SK-N-SH treated with all-trans-retinoic acid at 6 μM for 48 hours (cell line): ENCODE results near the gene HPS4.
"Not testable (repeated sequence)": the region's sequence is repeated elsewhere in the genome, so short reads cannot be mapped to it uniquely, and the experiment has no call there.

Experiments used
- ATAC-seq: fragments of 200-7000 bp; cut with Tn5 transposase; 3 replicates; pipeline ENCODE4 v1.9.1; 2020; ENCODE audit warnings: mild to moderate bottlenecking, moderate library complexity
- ARNTL ChIP-seq: fragments of 450-650 bp; formaldehyde crosslinking; IDR thresholded peaks from 2 replicates; pipeline ENCODE4 v1.5.0; 2020; ENCODE audit warnings: low read depth, mild to moderate bottlenecking, moderate library complexity, borderline replicate concordance
- BACH2 ChIP-seq: fragments of 250-450 bp; sonication (Bioruptor Pico); IDR thresholded peaks from 2 replicates; pipeline ENCODE4 v1.9.0; 2021; ENCODE audit warnings: mild to moderate bottlenecking, borderline replicate concordance
- ESRRG ChIP-seq: fragments of 250-450 bp; sonication (Bioruptor Pico); IDR thresholded peaks from 2 replicates; pipeline ENCODE4 v1.6.1; 2021; ENCODE audit warnings: mild to moderate bottlenecking
- ISL1 ChIP-seq: fragments of 250-450 bp; sonication (Bioruptor Pico); IDR thresholded peaks from 2 replicates; pipeline ENCODE4 v2.1.2; 2022; ENCODE audit warnings: mild to moderate bottlenecking, moderate library complexity
- OSR1 ChIP-seq: fragments of 250-450 bp; sonication (Bioruptor Pico); IDR thresholded peaks from 2 replicates; pipeline ENCODE4 v1.8.0; 2022; ENCODE audit warnings: moderate library complexity, mild to moderate bottlenecking, inconsistent platforms
- ZC3H10 ChIP-seq: fragments of 250-450 bp; sonication (Bioruptor Pico); IDR thresholded peaks from 2 replicates; pipeline ENCODE4 v1.5.1; 2021; ENCODE audit warnings: mild to moderate bottlenecking, moderate library complexity
- ZFP3 ChIP-seq: fragments of 250-450 bp; sonication (Bioruptor Pico); IDR thresholded peaks from 2 replicates; pipeline ENCODE4 v1.5.0; 2020; ENCODE audit warnings: mild to moderate bottlenecking, moderate library complexity
- ZNF565 ChIP-seq: fragments of 450-650 bp; formaldehyde crosslinking; conservative IDR thresholded peaks from 2 replicates; pipeline ENCODE4 v1.5.0; 2020; ENCODE audit warnings: low read depth, mild to moderate bottlenecking, moderate library complexity
- ZNF8 ChIP-seq: fragments of 450-650 bp; formaldehyde crosslinking; IDR thresholded peaks from 2 replicates; pipeline ENCODE4 v1.5.0; 2020; ENCODE audit warnings: mild to moderate bottlenecking, moderate library complexity
- TF ChIP-seq, protein P1 (sequence below): fragments of 250-450 bp; sonication (Bioruptor Pico); IDR thresholded peaks from 2 replicates; pipeline ENCODE4 v1.5.1; 2021; ENCODE audit warnings: mild to moderate bottlenecking, moderate library complexity
- TF ChIP-seq, protein P2 (sequence below): fragments of 250-450 bp; sonication (Bioruptor Pico); IDR thresholded peaks from 2 replicates; pipeline ENCODE4 v1.8.0; 2020; ENCODE audit warnings: mild to moderate bottlenecking, moderate library complexity, borderline replicate concordance
- TF ChIP-seq, protein P3 (sequence below): fragments of 250-450 bp; sonication (Bioruptor Pico); IDR thresholded peaks from 2 replicates; pipeline ENCODE4 v1.5.1; 2020; ENCODE audit warnings: low read depth, mild to moderate bottlenecking, moderate library complexity
- TF ChIP-seq, protein P4 (sequence below): fragments of 250-450 bp; sonication (Bioruptor Pico); IDR thresholded peaks from 2 replicates; pipeline ENCODE4 v1.5.0; 2020; ENCODE audit warnings: mild to moderate bottlenecking, moderate library complexity
- TF ChIP-seq, protein P5 (sequence below): fragments of 250-450 bp; sonication (Bioruptor Pico); IDR thresholded peaks from 2 replicates; pipeline ENCODE4 v1.8.0; 2021; ENCODE audit warnings: low read depth, mild to moderate bottlenecking, moderate library complexity, borderline replicate concordance

Gene HPS4

DNA sequence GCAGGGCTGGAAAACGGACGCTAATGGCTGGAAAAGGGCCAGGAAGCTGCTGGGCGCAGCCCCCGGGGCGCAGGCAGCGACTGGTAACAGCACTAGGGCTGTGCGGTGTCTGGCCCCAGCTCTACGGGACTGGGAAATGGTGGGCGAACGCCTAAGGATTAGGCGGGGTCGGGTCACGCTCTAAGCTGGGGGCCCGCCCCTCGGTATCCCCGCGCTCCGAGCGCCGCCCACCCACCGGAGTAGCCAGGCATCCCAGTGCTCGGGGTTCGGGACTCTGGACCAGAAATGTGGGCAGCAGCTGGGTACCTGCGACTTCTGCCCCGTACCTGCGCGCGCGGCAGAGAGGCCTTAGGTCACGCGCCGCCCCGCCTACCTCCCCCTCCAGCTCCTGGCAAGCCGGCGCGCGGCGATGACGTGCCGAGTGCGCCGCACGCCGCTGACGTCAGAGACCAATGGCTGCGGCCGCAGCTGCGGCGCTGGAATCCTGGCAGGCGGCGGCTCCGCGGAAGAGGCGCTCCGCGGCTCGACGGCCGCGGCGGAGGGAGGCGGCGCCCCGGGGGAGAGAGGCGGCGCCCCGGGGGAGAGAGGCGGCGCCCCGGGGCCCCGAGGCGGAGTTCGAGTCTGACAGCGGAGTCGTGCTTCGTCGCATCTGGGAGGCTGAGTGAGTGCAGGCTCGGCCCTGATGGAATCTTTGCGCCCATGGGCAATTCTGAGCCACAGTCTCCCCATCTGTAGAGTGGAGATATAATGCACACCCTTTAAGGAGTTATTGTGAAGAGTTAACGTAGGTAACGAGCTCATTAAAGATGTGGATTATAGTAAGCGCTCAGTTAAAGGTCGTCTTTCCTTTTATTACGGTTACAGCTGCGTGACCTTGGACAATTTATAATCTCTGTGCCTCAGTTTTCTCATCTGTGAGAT, at the start of gene HPS4, which contains the start of gene SRRD:
Gene HPS4 (minus strand): TSS at position 345 of the 921 bp plus-strand sequence. CDS start 2,021 bp downstream, outside the sequence.
Gene SRRD (plus strand): TSS at position 439 of the 921 bp plus-strand sequence. CDS start 14 bp downstream, at position 453.
- TF ChIP-seq, protein P1, sequence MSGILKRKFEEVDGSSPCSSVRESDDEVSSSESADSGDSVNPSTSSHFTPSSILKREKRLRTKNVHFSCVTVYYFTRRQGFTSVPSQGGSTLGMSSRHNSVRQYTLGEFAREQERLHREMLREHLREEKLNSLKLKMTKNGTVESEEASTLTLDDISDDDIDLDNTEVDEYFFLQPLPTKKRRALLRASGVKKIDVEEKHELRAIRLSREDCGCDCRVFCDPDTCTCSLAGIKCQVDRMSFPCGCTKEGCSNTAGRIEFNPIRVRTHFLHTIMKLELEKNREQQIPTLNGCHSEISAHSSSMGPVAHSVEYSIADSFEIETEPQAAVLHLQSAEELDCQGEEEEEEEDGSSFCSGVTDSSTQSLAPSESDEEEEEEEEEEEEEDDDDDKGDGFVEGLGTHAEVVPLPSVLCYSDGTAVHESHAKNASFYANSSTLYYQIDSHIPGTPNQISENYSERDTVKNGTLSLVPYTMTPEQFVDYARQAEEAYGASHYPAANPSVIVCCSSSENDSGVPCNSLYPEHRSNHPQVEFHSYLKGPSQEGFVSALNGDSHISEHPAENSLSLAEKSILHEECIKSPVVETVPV (CRISPR knock-in tag) = peak; percentile 77; the same call in 1 of the 2 replicates
- no peak for TF ChIP-seq ZFP3 (CRISPR knock-in tag)
- TF ChIP-seq ESRRG (CRISPR knock-in tag) = peak; percentile 76; the same call in 1 of the 2 replicates
- TF ChIP-seq OSR1 (CRISPR knock-in tag) = peak; percentile 55; the same call in 1 of the 2 replicates
- peak; percentile 82 for ATAC-seq

DNA sequence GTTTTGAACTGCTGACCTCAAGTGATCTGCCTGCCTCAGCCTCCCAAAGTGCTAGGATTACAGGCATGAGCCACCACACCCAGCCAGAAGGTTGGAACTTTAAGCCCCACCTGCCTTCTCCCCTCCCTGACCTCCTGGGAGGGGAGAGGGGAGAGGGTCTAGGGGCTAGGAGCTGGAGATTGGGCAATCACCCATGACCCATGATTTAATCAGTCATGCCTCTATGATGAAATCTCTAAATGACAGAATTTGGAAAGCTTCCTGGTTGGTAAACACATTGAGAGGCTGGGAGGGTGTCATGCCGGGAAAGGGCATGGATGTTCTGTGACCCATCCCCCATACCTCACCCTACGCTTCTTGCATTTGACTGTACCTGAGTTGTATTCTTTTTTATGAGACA, 45.8 kb upstream of the HPS4 start:
- ATAC-seq = no peak
- TF ChIP-seq ZNF8 (CRISPR knock-in tag) = no peak
- no peak for TF ChIP-seq OSR1 (CRISPR knock-in tag)
- TF ChIP-seq ZNF565 (CRISPR knock-in tag) = no peak
- no peak for TF ChIP-seq ESRRG (CRISPR knock-in tag)
- TF ChIP-seq, protein P2, sequence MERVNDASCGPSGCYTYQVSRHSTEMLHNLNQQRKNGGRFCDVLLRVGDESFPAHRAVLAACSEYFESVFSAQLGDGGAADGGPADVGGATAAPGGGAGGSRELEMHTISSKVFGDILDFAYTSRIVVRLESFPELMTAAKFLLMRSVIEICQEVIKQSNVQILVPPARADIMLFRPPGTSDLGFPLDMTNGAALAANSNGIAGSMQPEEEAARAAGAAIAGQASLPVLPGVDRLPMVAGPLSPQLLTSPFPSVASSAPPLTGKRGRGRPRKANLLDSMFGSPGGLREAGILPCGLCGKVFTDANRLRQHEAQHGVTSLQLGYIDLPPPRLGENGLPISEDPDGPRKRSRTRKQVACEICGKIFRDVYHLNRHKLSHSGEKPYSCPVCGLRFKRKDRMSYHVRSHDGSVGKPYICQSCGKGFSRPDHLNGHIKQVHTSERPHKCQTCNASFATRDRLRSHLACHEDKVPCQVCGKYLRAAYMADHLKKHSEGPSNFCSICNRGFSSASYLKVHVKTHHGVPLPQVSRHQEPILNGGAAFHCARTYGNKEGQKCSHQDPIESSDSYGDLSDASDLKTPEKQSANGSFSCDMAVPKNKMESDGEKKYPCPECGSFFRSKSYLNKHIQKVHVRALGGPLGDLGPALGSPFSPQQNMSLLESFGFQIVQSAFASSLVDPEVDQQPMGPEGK (CRISPR knock-in tag) = no peak
- no peak for TF ChIP-seq ISL1 (CRISPR knock-in tag)
- TF ChIP-seq BACH2 = no peak
- TF ChIP-seq, protein P3, sequence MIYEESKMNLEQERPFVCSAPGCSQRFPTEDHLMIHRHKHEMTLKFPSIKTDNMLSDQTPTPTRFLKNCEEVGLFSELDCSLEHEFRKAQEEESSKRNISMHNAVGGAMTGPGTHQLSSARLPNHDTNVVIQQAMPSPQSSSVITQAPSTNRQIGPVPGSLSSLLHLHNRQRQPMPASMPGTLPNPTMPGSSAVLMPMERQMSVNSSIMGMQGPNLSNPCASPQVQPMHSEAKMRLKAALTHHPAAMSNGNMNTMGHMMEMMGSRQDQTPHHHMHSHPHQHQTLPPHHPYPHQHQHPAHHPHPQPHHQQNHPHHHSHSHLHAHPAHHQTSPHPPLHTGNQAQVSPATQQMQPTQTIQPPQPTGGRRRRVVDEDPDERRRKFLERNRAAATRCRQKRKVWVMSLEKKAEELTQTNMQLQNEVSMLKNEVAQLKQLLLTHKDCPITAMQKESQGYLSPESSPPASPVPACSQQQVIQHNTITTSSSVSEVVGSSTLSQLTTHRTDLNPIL (CRISPR knock-in tag) = no peak
- TF ChIP-seq, all 23 proteins: peak for 0

DNA sequence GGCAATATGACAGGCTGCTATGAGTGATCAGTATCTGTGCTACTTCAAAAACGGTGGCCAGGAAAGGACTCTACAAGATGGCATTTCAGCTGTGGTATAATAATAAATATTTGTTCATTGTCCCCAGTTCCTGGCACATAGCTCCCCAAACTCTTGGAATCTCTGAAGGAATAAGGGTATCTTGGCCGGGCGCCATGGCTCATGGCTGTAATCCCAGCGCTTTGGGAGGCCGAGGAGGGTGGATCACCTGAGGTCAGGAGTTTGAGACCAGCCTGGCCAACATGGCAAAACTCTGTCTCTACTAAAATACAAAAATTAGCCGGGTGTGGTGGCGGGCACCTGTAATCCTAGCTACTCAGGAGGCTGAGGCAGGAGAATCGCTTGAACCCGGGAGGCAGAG, 44.9 kb upstream of the HPS4 start:
- ATAC-seq = not testable (repeated sequence)

DNA sequence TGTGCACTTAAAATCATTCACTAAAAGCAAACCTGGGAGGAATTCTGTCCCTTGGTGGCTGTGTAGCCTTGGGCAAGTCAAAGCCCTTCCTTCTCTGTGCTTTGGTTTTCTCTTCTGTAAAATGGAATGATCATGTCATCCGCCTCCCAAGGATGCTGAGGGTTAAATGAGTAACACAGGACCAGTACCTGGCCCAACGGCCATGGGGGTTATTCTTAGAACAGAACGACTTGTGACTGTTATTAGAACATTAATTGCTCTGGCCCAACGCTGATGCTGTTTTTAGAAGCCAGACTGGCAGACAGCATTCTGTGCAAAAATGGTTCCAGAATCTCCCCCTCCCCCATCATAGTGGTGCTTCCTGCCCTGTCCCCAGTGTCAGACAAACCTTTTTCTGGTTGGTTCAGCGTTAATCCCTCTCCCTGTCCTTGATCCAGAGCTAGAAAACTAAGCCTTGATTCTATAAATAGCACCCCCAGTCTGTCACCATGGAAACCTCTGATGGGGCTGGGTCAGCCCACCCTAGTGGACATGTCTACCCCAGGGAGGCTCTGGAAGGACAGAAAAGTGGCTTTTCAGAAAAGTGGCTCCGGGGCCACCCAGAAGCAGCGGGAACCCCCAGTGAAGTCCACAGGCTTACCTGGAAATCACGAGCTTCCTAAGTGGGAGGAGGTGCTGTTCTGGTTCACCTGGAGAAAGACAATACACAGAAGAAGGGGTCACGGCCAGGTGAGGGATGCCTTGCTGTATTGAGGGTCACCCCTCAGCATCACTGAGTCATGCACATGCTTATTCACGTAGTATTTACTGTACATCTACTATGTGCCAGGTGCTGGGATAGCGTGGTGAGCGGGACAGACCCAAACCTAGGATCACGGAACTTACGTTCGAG, 44.2 kb upstream of the HPS4 start:
- TF ChIP-seq OSR1 (CRISPR knock-in tag) (no peak), ZC3H10 (CRISPR knock-in tag) (no peak), ARNTL (CRISPR knock-in tag) (no peak)
- TF ChIP-seq, protein P4, sequence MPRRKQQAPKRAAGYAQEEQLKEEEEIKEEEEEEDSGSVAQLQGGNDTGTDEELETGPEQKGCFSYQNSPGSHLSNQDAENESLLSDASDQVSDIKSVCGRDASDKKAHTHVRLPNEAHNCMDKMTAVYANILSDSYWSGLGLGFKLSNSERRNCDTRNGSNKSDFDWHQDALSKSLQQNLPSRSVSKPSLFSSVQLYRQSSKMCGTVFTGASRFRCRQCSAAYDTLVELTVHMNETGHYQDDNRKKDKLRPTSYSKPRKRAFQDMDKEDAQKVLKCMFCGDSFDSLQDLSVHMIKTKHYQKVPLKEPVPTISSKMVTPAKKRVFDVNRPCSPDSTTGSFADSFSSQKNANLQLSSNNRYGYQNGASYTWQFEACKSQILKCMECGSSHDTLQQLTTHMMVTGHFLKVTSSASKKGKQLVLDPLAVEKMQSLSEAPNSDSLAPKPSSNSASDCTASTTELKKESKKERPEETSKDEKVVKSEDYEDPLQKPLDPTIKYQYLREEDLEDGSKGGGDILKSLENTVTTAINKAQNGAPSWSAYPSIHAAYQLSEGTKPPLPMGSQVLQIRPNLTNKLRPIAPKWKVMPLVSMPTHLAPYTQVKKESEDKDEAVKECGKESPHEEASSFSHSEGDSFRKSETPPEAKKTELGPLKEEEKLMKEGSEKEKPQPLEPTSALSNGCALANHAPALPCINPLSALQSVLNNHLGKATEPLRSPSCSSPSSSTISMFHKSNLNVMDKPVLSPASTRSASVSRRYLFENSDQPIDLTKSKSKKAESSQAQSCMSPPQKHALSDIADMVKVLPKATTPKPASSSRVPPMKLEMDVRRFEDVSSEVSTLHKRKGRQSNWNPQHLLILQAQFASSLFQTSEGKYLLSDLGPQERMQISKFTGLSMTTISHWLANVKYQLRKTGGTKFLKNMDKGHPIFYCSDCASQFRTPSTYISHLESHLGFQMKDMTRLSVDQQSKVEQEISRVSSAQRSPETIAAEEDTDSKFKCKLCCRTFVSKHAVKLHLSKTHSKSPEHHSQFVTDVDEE (CRISPR knock-in tag) = no peak
- TF ChIP-seq, protein P2 (CRISPR knock-in tag) = no peak
- TF ChIP-seq, protein P5, sequence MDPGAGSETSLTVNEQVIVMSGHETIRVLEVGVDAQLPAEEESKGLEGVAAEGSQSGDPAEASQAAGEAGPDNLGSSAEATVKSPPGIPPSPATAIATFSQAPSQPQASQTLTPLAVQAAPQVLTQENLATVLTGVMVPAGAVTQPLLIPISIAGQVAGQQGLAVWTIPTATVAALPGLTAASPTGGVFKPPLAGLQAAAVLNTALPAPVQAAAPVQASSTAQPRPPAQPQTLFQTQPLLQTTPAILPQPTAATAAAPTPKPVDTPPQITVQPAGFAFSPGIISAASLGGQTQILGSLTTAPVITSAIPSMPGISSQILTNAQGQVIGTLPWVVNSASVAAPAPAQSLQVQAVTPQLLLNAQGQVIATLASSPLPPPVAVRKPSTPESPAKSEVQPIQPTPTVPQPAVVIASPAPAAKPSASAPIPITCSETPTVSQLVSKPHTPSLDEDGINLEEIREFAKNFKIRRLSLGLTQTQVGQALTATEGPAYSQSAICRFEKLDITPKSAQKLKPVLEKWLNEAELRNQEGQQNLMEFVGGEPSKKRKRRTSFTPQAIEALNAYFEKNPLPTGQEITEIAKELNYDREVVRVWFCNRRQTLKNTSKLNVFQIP = no peak
- no peak for ATAC-seq
